ENCODE results near the gene LIN54. TPM values are rescaled to one million over a fixed set of nuclear protein-coding genes. Genes with fewer than 3 reads are reported as not detected.
"Not testable (repeated sequence)": the region's sequence is repeated elsewhere in the genome, so short reads cannot be mapped to it uniquely, and the experiment has no call there.

The LIN54 gene
- total and polyA plus RNA-seq, 10 donors = 2.0 to 15.3 (median 12.5) TPM

GRCh38 chr4:82988323-82988832 is 22.2 kb downstream of the LIN54 start:
- no peak for DNase-seq
- Histone ChIP-seq H3K36me3 (peaks cover 0 to 15% (median 4%) of the 10 kb centered on the region in 6 donors), H3K4me1 (peaks cover 0 to 17% (median 10%) of the 10 kb centered on the region in 6 donors), H3K27me3 (replicated peaks in 1 of 7) (no peaks in the 10 kb centered on the region), H3K27ac (no peak overlapping the region), H3K4me3 (no peak overlapping the region), H3K9me3 (no peaks in the 10 kb centered on the region)
- no peak for TF ChIP-seq POLR2AphosphoS5 (IDR thresholded peaks at IDR 0.05)
- TF ChIP-seq, protein P1, sequence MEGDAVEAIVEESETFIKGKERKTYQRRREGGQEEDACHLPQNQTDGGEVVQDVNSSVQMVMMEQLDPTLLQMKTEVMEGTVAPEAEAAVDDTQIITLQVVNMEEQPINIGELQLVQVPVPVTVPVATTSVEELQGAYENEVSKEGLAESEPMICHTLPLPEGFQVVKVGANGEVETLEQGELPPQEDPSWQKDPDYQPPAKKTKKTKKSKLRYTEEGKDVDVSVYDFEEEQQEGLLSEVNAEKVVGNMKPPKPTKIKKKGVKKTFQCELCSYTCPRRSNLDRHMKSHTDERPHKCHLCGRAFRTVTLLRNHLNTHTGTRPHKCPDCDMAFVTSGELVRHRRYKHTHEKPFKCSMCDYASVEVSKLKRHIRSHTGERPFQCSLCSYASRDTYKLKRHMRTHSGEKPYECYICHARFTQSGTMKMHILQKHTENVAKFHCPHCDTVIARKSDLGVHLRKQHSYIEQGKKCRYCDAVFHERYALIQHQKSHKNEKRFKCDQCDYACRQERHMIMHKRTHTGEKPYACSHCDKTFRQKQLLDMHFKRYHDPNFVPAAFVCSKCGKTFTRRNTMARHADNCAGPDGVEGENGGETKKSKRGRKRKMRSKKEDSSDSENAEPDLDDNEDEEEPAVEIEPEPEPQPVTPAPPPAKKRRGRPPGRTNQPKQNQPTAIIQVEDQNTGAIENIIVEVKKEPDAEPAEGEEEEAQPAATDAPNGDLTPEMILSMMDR (IDR thresholded peaks at IDR 0.05 in 8 of 11, conservative IDR thresholded peaks at IDR 0.05 in 3 of 11) = no peak
- TF ChIP-seq POLR2A (IDR thresholded peaks at IDR 0.05) = no peak
- 90 to 99% (median 94%) methylated on average over 2 of the region's 2 CpGs for WGBS, 5 donors
- intact Hi-C loops (cut with DNase I; ENCODE audit: low total_unique reads) = no loop called here

GRCh38 chr4:82987519-82987918 is 23.1 kb downstream of the LIN54 start:
- peaks cover 0 to 22% (median 6%) of the 10 kb centered on the region in 6 donors for H3K36me3 ChIP-seq
- H3K4me1 ChIP-seq = peaks cover 0 to 17% (median 10%) of the 10 kb centered on the region in 6 donors
- H3K27me3 ChIP-seq (replicated peaks in 1 of 7); DNase-seq; intact Hi-C loops (cut with DNase I; ENCODE audit: low total_unique reads); H3K27ac ChIP-seq; H3K4me3 ChIP-seq; H3K9me3 ChIP-seq: not testable (repeated sequence)

DNA sequence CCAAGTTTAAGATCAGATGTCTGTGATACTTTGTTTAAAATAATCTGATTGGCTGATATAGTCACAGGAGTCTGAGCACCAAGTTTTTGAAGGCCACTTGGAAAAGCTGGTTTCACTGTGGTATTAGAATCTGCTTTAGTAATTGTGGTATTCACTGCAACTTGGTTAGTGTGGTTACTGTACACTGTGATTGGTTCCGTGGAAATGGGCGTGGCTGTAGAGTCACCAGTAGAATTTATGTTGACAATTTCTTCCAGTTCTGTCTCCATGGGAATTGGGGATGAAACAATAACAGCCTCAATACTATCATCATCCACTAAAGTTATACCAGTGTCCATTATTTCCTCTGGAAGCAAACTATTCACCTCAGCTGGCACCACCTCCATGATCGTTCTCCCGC is 26.2 kb downstream of the LIN54 start:
- Histone ChIP-seq H3K27ac (no peak overlapping the region), H3K9me3 (no peaks in the 10 kb centered on the region), H3K36me3 (peaks cover 0 to 37% (median 6%) of the 10 kb centered on the region in 6 donors), H3K27me3 (replicated peaks in 1 of 7) (no peaks in the 10 kb centered on the region), H3K4me1 (peaks cover 0 to 8% (median 4%) of the 10 kb centered on the region in 6 donors), H3K4me3 (no peak overlapping the region)
- intact Hi-C loops (cut with DNase I; ENCODE audit: low total_unique reads) = no loop called here
- 96 to 97% (median 97%) methylated on average over 4 of the region's 4 CpGs for WGBS, 5 donors
- no peak for DNase-seq
- TF ChIP-seq, protein P1 (IDR thresholded peaks at IDR 0.05 in 8 of 11, conservative IDR thresholded peaks at IDR 0.05 in 3 of 11) = no peak
- TF ChIP-seq POLR2AphosphoS5 (IDR thresholded peaks at IDR 0.05) (no peak), POLR2A (IDR thresholded peaks at IDR 0.05) (no peak)

DNA sequence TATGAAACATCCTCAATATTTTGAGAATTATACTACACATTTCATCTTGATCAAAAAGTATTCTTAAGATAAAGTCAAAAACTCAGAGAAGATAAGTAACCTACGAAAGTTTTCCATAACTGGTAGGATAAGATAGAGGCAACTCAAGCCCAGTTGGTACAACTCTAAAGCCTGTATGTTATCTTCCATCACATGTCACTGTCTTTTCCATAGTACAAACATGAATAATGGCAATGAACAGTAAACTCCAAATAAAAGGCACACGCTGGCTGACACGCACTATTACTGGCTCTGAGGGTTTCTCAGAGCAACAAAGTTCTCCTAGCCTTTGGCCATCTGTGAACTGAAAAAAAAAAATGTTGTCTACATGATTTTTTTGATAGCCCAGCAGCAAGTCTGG is 27.2 kb downstream of the LIN54 start:
- no peak for DNase-seq
- Histone ChIP-seq H3K4me3 (no peak overlapping the region), H3K36me3 (peaks cover 0 to 42% (median 10%) of the 10 kb centered on the region in 6 donors), H3K27me3 (replicated peaks in 1 of 7) (no peaks in the 10 kb centered on the region), H3K27ac (no peak overlapping the region), H3K4me1 (no peaks in the 10 kb centered on the region), H3K9me3 (no peaks in the 10 kb centered on the region)
- intact Hi-C loops (cut with DNase I; ENCODE audit: low total_unique reads) = no loop called here
- 92 to 98% (median 96%) methylated on average over 3 of the region's 3 CpGs for WGBS, 5 donors
- TF ChIP-seq POLR2AphosphoS5 (IDR thresholded peaks at IDR 0.05) = no peak
- TF ChIP-seq POLR2A (IDR thresholded peaks at IDR 0.05) = no peak
- TF ChIP-seq, protein P1 (IDR thresholded peaks at IDR 0.05 in 8 of 11, conservative IDR thresholded peaks at IDR 0.05 in 3 of 11) = no peak

DNA sequence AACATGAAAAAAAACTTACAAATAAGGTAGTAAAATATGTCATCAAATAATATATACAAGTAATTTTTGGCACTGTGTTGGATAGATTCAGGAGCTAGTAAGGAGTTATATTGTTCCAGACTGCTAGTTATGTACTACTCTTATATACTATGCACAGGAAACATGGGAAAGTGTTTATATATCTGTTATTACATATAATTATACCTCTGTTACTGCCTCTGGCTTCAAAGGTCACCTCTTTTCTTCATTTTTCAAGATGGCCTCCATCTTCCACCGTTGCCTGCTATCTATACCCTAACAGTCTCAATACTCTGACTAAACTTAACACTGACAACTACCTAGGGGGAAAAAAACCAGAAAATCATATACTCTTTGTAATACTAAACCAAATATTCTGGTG is 29.5 kb downstream of the LIN54 start:
- no peak overlapping the region for H3K4me3 ChIP-seq
- no peaks in the 10 kb centered on the region for H3K27me3 ChIP-seq (replicated peaks in 1 of 7)
- TF ChIP-seq, protein P1 (IDR thresholded peaks at IDR 0.05 in 8 of 11, conservative IDR thresholded peaks at IDR 0.05 in 3 of 11) = no peak
- TF ChIP-seq POLR2AphosphoS5 (IDR thresholded peaks at IDR 0.05) (no peak), POLR2A (IDR thresholded peaks at IDR 0.05) (no peak)
- intact Hi-C loops (cut with DNase I; ENCODE audit: low total_unique reads) = no loop called here
- H3K4me1 ChIP-seq = no peaks in the 10 kb centered on the region
- H3K36me3 ChIP-seq = peaks cover 0 to 65% (median 11%) of the 10 kb centered on the region in 6 donors
- H3K9me3 ChIP-seq = no peaks in the 10 kb centered on the region
- H3K27ac ChIP-seq = no peak overlapping the region
- WGBS, 5 donors = 92 to 100% (median 97%) methylated on average over 1 of the region's 1 CpG
- no peak for DNase-seq

Data from spleen (tissue), 11 donors.